DMS79 treated with DMSO at 0.1 percent for 48 hours (cell line): ENCODE data around the gene CD5L.

Experiments used
- DNase-seq: peaks from one replicate; lab custom pipeline; 2025; lab: John Stamatoyannopoulos, UW

CD5L gene

DNA sequence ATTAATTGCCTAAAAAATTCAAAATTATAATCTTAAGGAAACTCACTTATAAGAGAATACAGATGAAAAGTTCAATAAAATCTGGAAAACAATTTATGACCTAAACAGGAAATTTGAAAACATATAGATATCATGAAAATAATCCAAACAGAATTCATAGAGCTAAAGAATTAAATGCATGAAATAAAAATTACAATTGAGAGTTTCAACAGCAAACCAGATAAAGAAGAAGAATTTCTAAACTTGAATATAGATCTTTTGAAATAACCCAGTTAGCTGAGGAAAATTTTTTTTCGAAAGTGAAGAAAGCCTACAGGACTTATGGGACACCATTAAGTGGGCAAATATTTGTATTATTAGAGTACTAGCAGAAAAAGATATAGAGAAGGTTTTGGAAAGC, 28.3 kb downstream of the CD5L start:
- DNase-seq, result no peak

- DNase-seq, result no peak
Measured at GRCh38 chr1:157806431-157807149, 35.0 kb downstream of the CD5L start.

GRCh38 chr1:157803851-157804250, 37.8 kb downstream of the CD5L start:
- no peak for DNase-seq

DNA sequence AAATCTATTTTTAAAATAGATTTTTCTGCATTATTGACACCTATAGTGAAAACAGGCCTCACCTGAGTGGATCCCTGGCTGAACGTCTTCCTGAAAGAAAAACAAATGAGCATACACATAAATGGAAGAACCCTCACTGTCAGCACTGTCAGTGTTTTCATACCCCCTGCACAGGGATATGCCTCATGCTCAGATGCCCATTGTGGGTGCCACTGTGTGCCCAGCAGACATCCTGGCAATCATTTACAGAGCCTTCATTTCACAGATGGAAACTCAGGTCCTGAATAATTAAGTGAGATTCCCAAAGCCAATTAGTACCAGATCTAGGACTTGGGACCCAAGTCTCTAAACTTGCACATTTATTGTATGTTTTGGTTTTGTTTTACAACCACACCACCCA, 41.6 kb downstream of the CD5L start:
- no peak for DNase-seq

GRCh38 chr1:157798211-157798610, 43.4 kb downstream of the CD5L start:
- DNase-seq, result no peak

- no peak for DNase-seq
Measured at GRCh38 chr1:157785248-157785647, 56.4 kb downstream of the CD5L start.

- DNase-seq, result no peak
Measured at GRCh38 chr1:157784801-157785200, 56.8 kb downstream of the CD5L start.

DNA sequence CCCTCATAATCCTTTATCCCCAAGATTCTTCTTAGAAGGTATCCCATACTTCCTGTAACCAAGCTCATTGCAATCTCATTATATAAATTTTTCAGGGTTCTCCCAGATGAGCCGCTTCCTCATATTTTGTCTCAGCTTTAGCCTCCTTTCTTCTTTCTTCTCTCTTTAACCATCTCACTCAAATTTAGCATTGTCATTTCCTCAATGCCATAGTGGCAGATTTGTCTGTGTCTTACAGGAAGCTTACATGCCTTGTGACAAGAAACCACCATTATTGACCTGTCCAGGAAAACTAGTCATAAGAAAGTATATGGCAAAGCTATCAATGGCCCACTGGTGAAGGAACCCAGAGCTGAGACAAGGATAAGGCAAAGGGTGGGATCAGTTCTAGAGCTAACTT, 58.7 kb downstream of the CD5L start:
- DNase-seq, result no peak

- no peak for DNase-seq
Measured at GRCh38 chr1:157781048-157781447, 60.6 kb downstream of the CD5L start.
